Jurkat, Clone E6-1 (cell line): ENCODE results near the gene MCEE. TPM values are rescaled to one million over a fixed set of nuclear protein-coding genes. Genes with fewer than 3 reads are reported as not detected.
"Not testable (repeated sequence)": the region's sequence is repeated elsewhere in the genome, so short reads cannot be mapped to it uniquely, and the experiment has no call there.

Source experiments
- DNase-seq: peaks from one replicate; pipeline ENCODE4 v3.0.0-alpha.2; 2011; ENCODE audit warnings: low read depth, low spot score
- H3K4me3 ChIP-seq: 2 replicates; pipeline ENCODE4 v1.5.1; 2011; ENCODE audit warnings: mild to moderate bottlenecking, low read length, control low read depth, moderate library complexity
- polyA plus RNA-seq: library from polyadenylated mRNA; unstranded; fragments of >200 nt; gene quantifications from one replicate; pipeline ENCODE4 v1.2.1, GENCODE V29; 2012; ENCODE audit warnings: missing spikeins; ENCODE audit not compliant: insufficient read length, insufficient read depth

MCEE gene
- 18.3 TPM for polyA plus RNA-seq

- DNase-seq, result peak; percentile 87
- peak within 1 kb of the TSS; percentile 91 for H3K4me3 ChIP-seq
These were observed at the start of gene MCEE, which contains the start of gene MPHOSPH10 for GRCh38 chr2:71130152-71130904. Gene MCEE, minus strand, starts transcription at chr2:71130229. Its CDS starts 10 bp downstream, at chr2:71130219. Gene MPHOSPH10, plus strand, starts transcription at chr2:71130634. Its CDS starts 32 bp downstream, at chr2:71130666.

- DNase-seq, H3K4me3 ChIP-seq: not testable (repeated sequence)
These were observed 48.8 kb upstream of the MCEE start for GRCh38 chr2:71178836-71179235.

GRCh38 chr2:71174207-71174606, 44.2 kb upstream of the MCEE start:
- no peak overlapping the region for H3K4me3 ChIP-seq
- DNase-seq, result no peak

GRCh38 chr2:71173096-71173495, 43.1 kb upstream of the MCEE start:
- H3K4me3 ChIP-seq, result no peak overlapping the region
- DNase-seq, result no peak

DNA sequence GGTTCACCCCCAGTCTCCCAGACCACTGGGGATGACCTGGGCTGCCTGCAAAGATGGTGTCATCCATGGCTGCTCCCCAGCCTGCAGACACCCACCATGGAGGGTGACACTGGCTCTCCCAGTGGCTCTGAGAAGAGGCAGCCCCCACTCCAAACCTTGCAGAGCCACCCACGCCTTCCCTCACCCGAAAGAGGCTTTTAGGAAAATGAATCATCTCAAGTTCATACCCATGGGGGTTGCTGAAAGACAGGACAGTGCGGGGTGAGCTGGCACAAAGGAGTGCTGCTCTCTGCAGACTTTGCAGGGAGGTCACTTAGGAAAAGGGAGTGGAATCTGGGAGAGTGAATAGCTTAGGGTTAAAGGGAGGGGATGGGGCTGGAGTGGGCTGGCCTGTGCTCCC, 36.8 kb upstream of the MCEE start:
- H3K4me3 ChIP-seq, result no peak overlapping the region
- DNase-seq, result no peak

DNA sequence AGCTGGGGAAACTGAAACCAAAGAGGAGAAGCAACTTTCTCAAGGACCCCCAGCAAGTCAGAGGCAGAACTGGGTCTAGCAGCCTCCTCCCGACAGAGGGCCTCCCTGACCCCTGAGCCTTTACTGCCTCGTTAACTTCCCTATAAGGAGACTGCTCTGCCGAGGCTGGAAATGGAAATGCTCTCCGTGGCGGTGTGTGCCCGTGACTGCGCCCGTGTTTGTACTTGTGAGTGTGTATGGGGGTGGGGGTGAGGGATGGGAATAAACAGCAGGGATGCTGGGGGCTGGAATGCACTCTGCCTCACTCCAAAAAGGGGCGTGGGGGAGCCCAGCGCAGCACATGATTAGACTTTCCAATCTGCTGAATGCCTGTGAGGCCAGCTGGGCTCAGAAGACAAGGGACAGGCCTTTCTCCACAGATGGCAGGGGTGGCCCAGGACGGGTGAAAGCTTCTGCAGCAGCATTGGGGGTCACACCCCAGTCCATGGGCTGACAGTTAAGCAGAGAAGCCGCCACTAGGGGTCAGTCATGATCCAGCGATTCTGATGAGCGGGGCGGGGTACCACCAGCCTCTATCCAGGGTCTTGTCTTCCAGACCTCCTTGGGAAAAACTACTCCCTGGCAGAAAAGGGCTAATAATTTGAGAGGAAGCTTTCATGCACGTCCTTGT, 27.2 kb upstream of the MCEE start:
- peak; percentile 27 for DNase-seq
- H3K4me3 ChIP-seq, result no peak overlapping the region

- DNase-seq, result peak; percentile 36
- H3K4me3 ChIP-seq, result no peak overlapping the region
These were observed 26.5 kb upstream of the MCEE start for GRCh38 chr2:71156573-71156972.

DNA sequence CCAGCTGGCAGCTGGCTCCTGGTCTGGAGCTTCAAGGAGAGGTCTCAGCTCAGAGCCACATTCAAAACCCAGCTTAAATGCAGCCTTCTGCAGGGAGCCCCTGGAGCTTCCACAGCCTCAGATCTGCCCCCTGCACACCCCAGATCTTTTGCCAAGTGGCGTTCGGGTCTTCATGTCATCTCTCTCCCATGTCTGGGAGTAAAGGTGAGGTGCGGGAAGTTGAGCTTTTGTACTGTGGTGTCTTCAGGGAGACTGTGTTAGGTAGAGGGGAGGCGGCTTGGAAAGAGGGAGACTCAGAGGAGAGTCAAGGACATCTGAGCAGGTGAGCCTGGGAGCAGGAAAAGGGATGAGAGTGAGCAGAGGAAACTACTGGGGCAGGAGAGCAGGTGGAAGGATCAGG, 25.8 kb upstream of the MCEE start:
- no peak for DNase-seq
- H3K4me3 ChIP-seq, result no peak overlapping the region

DNA sequence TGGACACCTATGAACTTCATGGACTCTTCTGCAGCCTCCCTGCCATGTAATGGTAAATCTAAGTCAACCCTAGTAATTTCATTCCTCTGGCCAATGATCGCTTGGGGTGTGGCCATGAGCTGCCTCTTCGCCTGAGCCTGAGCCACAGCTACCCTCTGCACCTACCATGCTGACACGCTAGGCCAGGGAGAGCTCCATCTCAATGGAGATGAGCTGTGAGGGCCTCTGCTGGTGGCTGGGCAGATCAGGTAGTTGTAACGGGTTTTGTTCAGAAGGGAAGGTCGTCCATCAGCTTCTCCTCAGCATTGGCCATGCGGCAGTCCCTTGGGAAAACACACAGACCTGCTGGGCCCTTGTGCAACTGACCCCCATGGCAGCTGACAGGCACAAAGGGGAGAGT, 24.8 kb upstream of the MCEE start:
- no peak overlapping the region for H3K4me3 ChIP-seq
- peak; percentile 25 for DNase-seq

- no peak overlapping the region for H3K4me3 ChIP-seq
- no peak for DNase-seq
These were observed 24.2 kb upstream of the MCEE start for GRCh38 chr2:71154279-71154678.

GRCh38 chr2:71153585-71154224, 23.7 kb upstream of the MCEE start:
- no peak for DNase-seq

DNA sequence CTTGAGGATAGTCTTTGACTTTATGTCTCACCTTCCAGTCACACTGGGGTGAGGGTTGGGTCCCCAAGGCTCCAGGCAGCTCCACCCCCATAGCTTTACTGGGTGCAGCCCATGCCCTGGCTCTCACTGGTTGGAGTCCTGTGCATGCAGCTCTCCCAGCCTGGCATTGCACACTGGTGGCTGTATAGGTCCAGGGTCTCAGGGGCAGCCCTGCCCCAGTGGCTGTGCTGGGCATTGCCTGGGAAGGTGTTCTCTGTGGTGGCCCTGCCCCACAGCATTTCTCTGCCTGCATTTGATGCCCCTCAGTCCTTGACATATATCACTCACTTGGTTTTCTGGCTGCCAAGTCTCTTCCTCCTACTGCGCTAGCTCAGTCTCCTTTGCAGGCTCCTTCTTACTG, 21.6 kb upstream of the MCEE start:
- no peak overlapping the region for H3K4me3 ChIP-seq
- no peak for DNase-seq

More at GRCh38 chr2:71153585-71154224, 23.7 kb upstream of the MCEE start:
- no peak overlapping the region for H3K4me3 ChIP-seq

- no peak overlapping the region for H3K4me3 ChIP-seq
- DNase-seq, result no peak
These were observed 20.2 kb upstream of the MCEE start for GRCh38 chr2:71150082-71150816.

DNA sequence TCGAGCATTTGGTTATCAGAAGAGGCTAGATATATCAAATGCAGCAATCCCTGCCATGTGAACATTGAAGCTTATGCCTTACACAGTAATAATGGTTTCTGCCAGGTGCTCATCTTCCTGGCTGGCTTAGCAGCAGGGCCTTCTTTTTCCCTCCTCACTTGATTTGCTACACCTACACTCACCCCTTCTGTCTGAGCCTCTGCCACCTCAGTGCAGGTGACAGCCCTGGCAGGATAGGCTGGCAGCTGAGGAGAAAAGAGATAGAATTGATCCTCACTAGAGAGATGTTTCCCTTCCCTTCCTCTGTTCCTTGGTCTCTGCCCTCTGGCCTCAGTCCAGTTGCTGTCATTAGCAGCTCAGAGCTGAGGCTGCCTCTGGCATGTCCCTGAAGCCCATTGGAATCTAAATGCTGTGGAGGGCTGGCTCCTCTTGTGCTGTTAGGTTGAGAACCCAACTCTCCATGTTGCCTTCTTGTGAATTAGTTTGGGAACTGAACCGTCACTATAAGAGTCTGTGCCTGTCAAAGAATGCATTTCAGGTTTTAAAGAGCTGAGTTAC, 18.6 kb upstream of the MCEE start:
- no peak overlapping the region for H3K4me3 ChIP-seq
- DNase-seq, result no peak

GRCh38 chr2:71143782-71144181, 13.8 kb upstream of the MCEE start:
- no peak overlapping the region for H3K4me3 ChIP-seq
- no peak for DNase-seq

GRCh38 chr2:71136174-71136573, 6.1 kb upstream of the MCEE start:
- no peak overlapping the region for H3K4me3 ChIP-seq
- no peak for DNase-seq

DNA sequence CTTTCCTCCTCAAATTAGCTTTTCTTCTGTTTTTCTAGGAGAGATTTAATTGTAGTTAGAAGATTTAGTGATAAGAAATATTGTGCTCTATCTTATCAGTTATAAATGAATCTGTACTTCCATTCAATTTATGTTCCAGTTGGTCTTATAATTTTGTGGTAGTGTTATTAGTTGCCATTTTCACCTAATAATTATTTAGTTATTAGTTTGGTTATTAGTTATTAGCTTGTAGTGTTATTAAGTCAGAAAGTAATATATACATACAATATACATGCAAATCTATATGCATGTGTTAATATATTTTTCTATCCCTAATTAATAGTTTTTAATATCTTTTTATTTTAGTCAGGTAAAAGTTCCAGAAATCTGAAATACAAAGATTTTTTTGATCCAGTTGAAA, 3.6 kb upstream of the MCEE start:
- H3K4me3 ChIP-seq, result no peak overlapping the region
- DNase-seq, result no peak

DNA sequence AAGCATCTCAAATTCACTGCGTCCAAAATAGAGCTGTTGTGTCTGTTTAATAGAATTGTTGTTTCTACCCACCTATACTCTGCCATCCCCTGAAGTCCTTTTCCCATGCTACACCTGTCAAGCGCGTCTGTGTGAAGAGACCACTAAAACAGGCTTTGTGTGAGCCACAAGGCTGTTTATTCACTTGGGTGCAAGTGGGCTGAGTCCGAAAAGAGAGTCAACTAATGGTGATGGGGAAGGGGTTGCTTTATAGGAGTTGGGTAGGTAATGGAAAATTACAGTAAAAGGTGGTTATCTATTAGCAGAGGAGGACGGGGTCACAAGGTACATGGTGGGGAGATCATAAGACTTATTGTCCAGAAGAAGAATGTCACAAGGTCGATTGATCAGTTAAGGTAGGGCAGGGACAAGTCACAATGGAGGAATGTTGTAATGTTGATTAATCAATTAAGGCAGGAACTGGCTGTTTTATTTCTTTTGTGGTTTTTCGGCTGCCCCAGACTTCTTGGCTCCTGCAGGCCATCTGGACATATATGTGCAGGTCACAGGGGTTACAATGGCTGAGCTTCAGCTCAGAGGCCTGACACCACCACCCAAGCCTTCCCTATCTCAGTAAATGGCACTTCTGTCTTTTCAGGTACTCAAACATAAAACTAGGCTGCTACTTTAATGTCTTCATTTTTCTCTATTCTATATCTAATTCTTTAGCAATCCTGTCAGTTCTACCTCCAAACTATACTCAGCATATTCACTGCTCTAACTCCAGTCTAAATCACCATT, 1.5 kb upstream of the MCEE start:
- DNase-seq, result not testable (repeated sequence)
- H3K4me3 ChIP-seq, result peak overlapping the region; percentile 91
